ENCODE results near the gene HOXB4.

Gene HOXB4

DNA sequence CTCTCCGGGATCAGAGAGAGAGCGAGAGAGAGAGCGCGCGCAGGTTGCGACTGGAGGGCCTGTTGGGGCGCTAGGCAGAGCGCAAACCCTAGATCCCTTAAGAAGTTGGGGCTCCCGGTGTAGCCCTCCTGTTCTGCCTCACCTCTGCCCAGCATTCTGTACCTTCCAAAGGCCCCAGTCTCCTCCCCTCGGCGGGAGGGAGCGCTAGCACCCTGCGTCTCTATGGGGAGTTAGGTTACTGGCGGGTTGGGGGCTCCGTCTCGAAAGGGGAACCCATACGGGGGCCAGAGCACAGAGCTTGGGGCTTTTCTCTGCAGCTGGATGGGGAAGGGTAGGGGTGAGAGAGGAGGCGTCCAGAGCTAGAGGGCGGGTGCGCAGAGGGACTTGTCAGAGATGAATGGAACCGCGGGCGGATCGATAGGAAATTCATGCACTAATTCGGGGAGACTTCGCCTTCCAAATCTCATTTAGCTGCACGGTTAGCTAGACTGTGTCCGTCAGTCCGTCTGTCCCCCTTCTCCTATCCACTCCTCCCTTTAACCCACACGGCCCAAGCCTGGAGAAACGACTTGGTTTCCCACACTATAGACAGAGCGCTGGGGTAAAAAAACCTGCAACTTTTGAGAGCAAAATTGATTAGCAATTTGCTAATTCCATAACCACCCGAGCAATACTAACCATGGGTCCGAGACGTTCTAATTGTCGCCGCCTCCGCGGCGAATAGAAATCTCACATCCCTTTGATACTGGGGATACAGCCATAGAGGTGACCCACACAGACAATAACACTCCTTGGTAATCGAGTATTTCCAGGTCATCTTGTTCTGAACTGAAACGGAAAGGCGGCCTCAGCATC, 693 bp upstream of the HOXB4 start:
- Histone ChIP-seq H3K27me3 (ENCODE audit: control insufficient read depth, low read length) (peaks cover 47% of the 10 kb centered on the region), H3K4me3 (ENCODE audit: low read length) (peak overlapping the region; percentile 78), H3K9me2 (replicated peaks; ENCODE audit: control insufficient read depth, low read length) (no peaks in the 10 kb centered on the region), H3K79me2 (ENCODE audit: control insufficient read depth, low read length) (peaks cover 12% of the 10 kb centered on the region), H3K27ac (ENCODE audit: low read depth, low read length) (no peak overlapping the region), H3K4me1 (ENCODE audit: control insufficient read depth, low read length) (peaks cover 29% of the 10 kb centered on the region), H4K20me1 (ENCODE audit: control insufficient read depth, insufficient read depth, low read depth, low read length) (0 out of 2 replicates have a peak, but pooled peaks cover 3% of the 10 kb centered on the region), H3K9me3 (ENCODE audit: control insufficient read depth, insufficient read depth, low read length) (no peaks in the 10 kb centered on the region), H3K4me2 (ENCODE audit: low read length) (peak overlapping the region; percentile 70), H3F3A (ENCODE audit: control insufficient read depth, insufficient read depth) (peaks cover 9% of the 10 kb centered on the region; the same call in 1 of the 2 replicates), H3K36me3 (ENCODE audit: control insufficient read depth, low read length) (peaks cover 4% of the 10 kb centered on the region; the same call in 1 of the 2 replicates)
- TF ChIP-seq EZH2phosphoT487 (IDR thresholded peaks at IDR 0.05; ENCODE audit: borderline replicate concordance, low read length): no peak
- TF ChIP-seq, protein P1, sequence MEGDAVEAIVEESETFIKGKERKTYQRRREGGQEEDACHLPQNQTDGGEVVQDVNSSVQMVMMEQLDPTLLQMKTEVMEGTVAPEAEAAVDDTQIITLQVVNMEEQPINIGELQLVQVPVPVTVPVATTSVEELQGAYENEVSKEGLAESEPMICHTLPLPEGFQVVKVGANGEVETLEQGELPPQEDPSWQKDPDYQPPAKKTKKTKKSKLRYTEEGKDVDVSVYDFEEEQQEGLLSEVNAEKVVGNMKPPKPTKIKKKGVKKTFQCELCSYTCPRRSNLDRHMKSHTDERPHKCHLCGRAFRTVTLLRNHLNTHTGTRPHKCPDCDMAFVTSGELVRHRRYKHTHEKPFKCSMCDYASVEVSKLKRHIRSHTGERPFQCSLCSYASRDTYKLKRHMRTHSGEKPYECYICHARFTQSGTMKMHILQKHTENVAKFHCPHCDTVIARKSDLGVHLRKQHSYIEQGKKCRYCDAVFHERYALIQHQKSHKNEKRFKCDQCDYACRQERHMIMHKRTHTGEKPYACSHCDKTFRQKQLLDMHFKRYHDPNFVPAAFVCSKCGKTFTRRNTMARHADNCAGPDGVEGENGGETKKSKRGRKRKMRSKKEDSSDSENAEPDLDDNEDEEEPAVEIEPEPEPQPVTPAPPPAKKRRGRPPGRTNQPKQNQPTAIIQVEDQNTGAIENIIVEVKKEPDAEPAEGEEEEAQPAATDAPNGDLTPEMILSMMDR (IDR thresholded peaks at IDR 0.05; ENCODE audit: low read depth, low read length, poor library complexity, severe bottlenecking): peak; percentile 21

DNA sequence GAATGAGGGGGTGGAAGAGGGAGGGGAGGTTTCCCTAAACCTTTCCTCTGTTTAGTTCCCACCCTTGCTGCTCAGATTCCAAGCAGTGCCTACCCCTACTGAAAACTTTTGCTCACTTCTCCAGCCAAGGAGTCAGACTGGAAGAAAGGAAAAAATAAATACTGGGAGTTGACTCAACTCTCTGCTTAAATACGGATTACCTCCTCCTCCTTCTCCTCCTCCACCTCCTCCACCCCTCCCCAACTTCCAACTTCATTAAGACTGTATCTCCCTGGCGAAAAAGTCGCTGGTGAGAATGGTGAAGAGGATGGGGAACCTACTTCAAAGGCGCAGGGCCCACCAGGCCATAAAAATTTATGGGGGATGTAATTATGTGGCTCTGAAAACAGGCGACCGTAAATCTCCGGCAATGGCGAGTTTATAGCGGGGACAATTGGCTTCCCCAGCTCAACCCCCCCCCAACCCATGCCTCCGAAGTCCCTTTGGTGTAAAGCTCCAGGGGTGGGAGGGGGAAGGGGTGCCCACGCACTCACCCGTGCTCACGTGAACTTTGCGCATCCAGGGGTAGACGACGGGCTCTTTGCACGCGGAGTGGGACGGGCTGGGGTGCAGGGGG, 712 bp downstream of the HOXB4 start:
- H3K27me3 ChIP-seq (ENCODE audit: control insufficient read depth, low read length): peaks cover 33% of the 10 kb centered on the region
- H3K4me1 ChIP-seq (ENCODE audit: control insufficient read depth, low read length): peaks cover 29% of the 10 kb centered on the region
- peaks cover 12% of the 10 kb centered on the region for H3K79me2 ChIP-seq (ENCODE audit: control insufficient read depth, low read length)
- H3K4me3 ChIP-seq (ENCODE audit: low read length): peak overlapping the region; percentile 78
- H3K27ac ChIP-seq (ENCODE audit: low read depth, low read length): no peak overlapping the region
- H3K9me3 ChIP-seq (ENCODE audit: control insufficient read depth, insufficient read depth, low read length): no peaks in the 10 kb centered on the region
- peaks cover 9% of the 10 kb centered on the region; the same call in 1 of the 2 replicates for H3F3A ChIP-seq (ENCODE audit: control insufficient read depth, insufficient read depth)
- TF ChIP-seq, protein P1 (IDR thresholded peaks at IDR 0.05; ENCODE audit: low read depth, low read length, poor library complexity, severe bottlenecking): no peak
- no peak for TF ChIP-seq EZH2phosphoT487 (IDR thresholded peaks at IDR 0.05; ENCODE audit: borderline replicate concordance, low read length)
- H4K20me1 ChIP-seq (ENCODE audit: control insufficient read depth, insufficient read depth, low read depth, low read length): no peaks in the 10 kb centered on the region
- H3K9me2 ChIP-seq (replicated peaks; ENCODE audit: control insufficient read depth, low read length): no peaks in the 10 kb centered on the region
- H3K36me3 ChIP-seq (ENCODE audit: control insufficient read depth, low read length): peaks cover 4% of the 10 kb centered on the region; the same call in 1 of the 2 replicates
- H3K4me2 ChIP-seq (ENCODE audit: low read length): peak overlapping the region; percentile 91

DNA sequence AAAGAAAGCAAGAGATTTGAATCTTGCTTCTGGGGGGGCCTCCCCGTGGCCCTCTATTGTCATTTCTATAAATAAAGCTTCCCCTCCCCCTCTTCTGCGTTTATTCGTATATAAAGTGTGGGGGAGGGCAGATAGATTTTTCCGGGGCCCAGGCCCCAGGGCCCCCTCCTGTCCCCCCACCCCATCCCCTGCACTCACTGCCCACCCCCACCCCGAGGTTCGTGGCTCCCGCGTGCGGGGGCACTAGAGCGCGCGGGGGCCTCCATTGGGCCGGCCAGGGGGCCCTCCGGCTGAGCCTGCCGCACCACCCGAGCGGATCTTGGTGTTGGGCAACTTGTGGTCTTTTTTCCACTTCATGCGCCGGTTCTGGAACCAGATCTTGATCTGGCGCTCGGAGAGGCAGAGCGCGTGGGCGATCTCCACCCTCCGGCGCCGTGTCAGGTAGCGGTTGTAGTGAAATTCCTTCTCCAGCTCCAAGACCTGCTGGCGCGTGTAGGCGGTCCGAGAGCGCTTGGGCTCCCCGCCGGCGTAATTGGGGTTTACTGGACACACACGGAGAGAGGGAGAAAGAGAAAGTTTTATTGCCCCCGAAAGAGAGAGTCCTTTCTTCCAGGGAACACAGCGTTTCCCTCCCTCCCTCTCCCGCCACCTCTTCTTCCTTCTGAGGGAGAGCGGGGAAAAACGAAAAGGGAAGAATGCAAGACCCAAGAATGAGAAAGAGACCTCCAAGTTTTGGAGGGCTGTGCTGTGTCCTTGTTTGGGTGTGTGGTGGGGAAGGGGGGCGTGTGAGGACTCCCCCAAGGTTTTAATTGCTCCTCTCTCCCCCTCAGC, 1.5 kb downstream of the HOXB4 start:
- H3K4me2 ChIP-seq (ENCODE audit: low read length): peak overlapping the region; percentile 91
- TF ChIP-seq EZH2phosphoT487 (IDR thresholded peaks at IDR 0.05; ENCODE audit: borderline replicate concordance, low read length): no peak
- TF ChIP-seq, protein P1 (IDR thresholded peaks at IDR 0.05; ENCODE audit: low read depth, low read length, poor library complexity, severe bottlenecking): no peak
- H3K4me1 ChIP-seq (ENCODE audit: control insufficient read depth, low read length): peaks cover 29% of the 10 kb centered on the region
- peaks cover 9% of the 10 kb centered on the region; the same call in 1 of the 2 replicates for H3F3A ChIP-seq (ENCODE audit: control insufficient read depth, insufficient read depth)
- H3K9me3 ChIP-seq (ENCODE audit: control insufficient read depth, insufficient read depth, low read length): no peaks in the 10 kb centered on the region
- no peaks in the 10 kb centered on the region for H4K20me1 ChIP-seq (ENCODE audit: control insufficient read depth, insufficient read depth, low read depth, low read length)
- H3K79me2 ChIP-seq (ENCODE audit: control insufficient read depth, low read length): peaks cover 12% of the 10 kb centered on the region
- peak overlapping the region; percentile 78 for H3K4me3 ChIP-seq (ENCODE audit: low read length)
- H3K27me3 ChIP-seq (ENCODE audit: control insufficient read depth, low read length): peaks cover 27% of the 10 kb centered on the region
- peaks cover 4% of the 10 kb centered on the region; the same call in 1 of the 2 replicates for H3K36me3 ChIP-seq (ENCODE audit: control insufficient read depth, low read length)
- H3K27ac ChIP-seq (ENCODE audit: low read depth, low read length): no peak overlapping the region
- no peaks in the 10 kb centered on the region for H3K9me2 ChIP-seq (replicated peaks; ENCODE audit: control insufficient read depth, low read length)
